Fibroblast of villous mesenchyme (primary cell): Measurements from ENCODE around the gene ARID3A. TPM values are rescaled to one million over a fixed set of nuclear protein-coding genes. Genes with fewer than 3 reads are reported as not detected.
A peak's percentile ranks its signal among the peaks of the same experiment; 100 is the strongest.

Experiments used
- DNase-seq: peaks from one replicate; pipeline ENCODE4 v3.0.0-alpha.2; 2010; ENCODE audit warnings: low read depth
- H3K4me3 ChIP-seq: 2 replicates; pipeline ENCODE4 v1.5.1; 2011; ENCODE audit warnings: low read depth, mild to moderate bottlenecking, low read length
- CTCF ChIP-seq: IDR thresholded peaks from 2 replicates; pipeline ENCODE4 v1.5.1; 2012; ENCODE audit warnings: low read depth, mild to moderate bottlenecking, low read length; ENCODE audit not compliant: insufficient read depth
- total RNA-seq: library from RNA; depleted of rRNA; stranded (reverse); fragments of >200 nt; gene quantifications from 2 replicates; pipeline ENCODE4 v1.2.3, GENCODE V29; 2012

ARID3A gene
- total RNA-seq, 1 donor, result 45.8 TPM

- no peak overlapping the region for H3K4me3 ChIP-seq
- TF ChIP-seq CTCF, result no peak
- DNase-seq, result no peak
Observed at GRCh38 chr19:977058-977464, 51.2 kb downstream of the ARID3A start.

GRCh38 chr19:979318-979741 lies 53.5 kb downstream of the ARID3A start:
- TF ChIP-seq CTCF, result no peak
- H3K4me3 ChIP-seq, result no peak overlapping the region
- no peak for DNase-seq

GRCh38 chr19:980133-980998 lies 54.5 kb downstream of the ARID3A start:
- peak; percentile 72 for DNase-seq
- no peak overlapping the region for H3K4me3 ChIP-seq

GRCh38 chr19:982567-983170 lies 56.8 kb downstream of the ARID3A start:
- H3K4me3 ChIP-seq, result peak overlapping the region; percentile 36
- DNase-seq, result peak; percentile 54
- TF ChIP-seq CTCF, result peak; percentile 62

More at GRCh38 chr19:980133-980998, 54.5 kb downstream of the ARID3A start:
- no peak for TF ChIP-seq CTCF

- peak; percentile 88 for DNase-seq
- peak within 1 kb of the TSS; percentile 99 for H3K4me3 ChIP-seq
Observed at GRCh38 chr19:984165-984967, 58.5 kb downstream of the ARID3A start, which contains the start of gene WDR18. Gene WDR18 (plus strand): TSS chr19:984345. CDS start chr19:984354, 9 bp downstream.

More at GRCh38 chr19:984165-984967, 58.5 kb downstream of the ARID3A start, which contains the start of gene WDR18:
- no peak for TF ChIP-seq CTCF
